Endothelial cell of umbilical vein (primary cell): ENCODE data around the gene CLSTN1. TPM values are rescaled to one million over a fixed set of nuclear protein-coding genes. Genes with fewer than 3 reads are reported as not detected.

Experiments
- BruUV-seq: library from RNA; stranded (reverse); fragments of 400-500 nt; replicated peaks from 2 replicates; lab custom pipeline; 2021; lab: Mats Ljungman, UMichigan
- CTCF ChIA-PET: fragments of 300-600, 350-600 bp; sonication (Branson Sonifier 250); formaldehyde crosslinking; loops from one replicate; lab custom pipeline; 2021; ENCODE audit warnings: antibody characterized with exemption, inconsistent platforms; lab: Charles Lee
- POLR2A ChIA-PET: fragments of 300-600, 350-600 bp; sonication (Branson Sonifier 250); formaldehyde crosslinking; loops from one replicate; lab custom pipeline; 2021; ENCODE audit warnings: antibody characterized with exemption, inconsistent platforms; lab: Charles Lee
- DNase-seq: peaks from one replicate; pipeline ENCODE4 v3.0.0-alpha.2; 2011; ENCODE audit warnings: low read depth, low spot score
- FAIRE-seq: peaks from 2 replicates; lab custom pipeline; 2011; peaks lifted over from hg19 to GRCh38; lab: Jason Lieb, UNC
- H2AFZ ChIP-seq: 2 replicates; pipeline ENCODE4 v1.6.0; 2012; ENCODE audit warnings: low read depth, low read length, control low read depth, inconsistent platforms
- H3K27ac ChIP-seq: 2 replicates; pipeline ENCODE4 v1.5.1; 2011; ENCODE audit warnings: low read depth, mild to moderate bottlenecking, control low read depth, low read length, moderate library complexity; ENCODE audit not compliant: insufficient read depth
- H3K27me3 ChIP-seq, 2 experiments: 2 replicates each; pipeline versions ENCODE4 v1.6.0 to v1.6.1; 2011; ENCODE audit warnings: low read length in 2 of 2, mixed read lengths in 1 of 2; ENCODE audit not compliant: control insufficient read depth in 2 of 2, insufficient read depth in 2 of 2
- H3K36me3 ChIP-seq, 2 experiments: 2 replicates in 1 of 2; 3 replicates in 1 of 2; pipeline ENCODE4 v1.5.1; 2011; ENCODE audit warnings: low read length in 2 of 2, mild to moderate bottlenecking in 1 of 2, moderate library complexity in 1 of 2; ENCODE audit not compliant: control insufficient read depth in 2 of 2, insufficient read depth in 2 of 2; ENCODE audit errors: extremely low read depth in 1 of 2
- H3K4me1 ChIP-seq: 3 replicates; pipeline ENCODE4 v1.5.1; 2011; ENCODE audit warnings: mild to moderate bottlenecking, low read length; ENCODE audit not compliant: control insufficient read depth, insufficient read depth; ENCODE audit errors: extremely low read depth
- H3K4me2 ChIP-seq: 2 replicates; pipeline ENCODE4 v1.6.1; 2011; ENCODE audit warnings: low read length, control low read depth, mixed read lengths; ENCODE audit not compliant: insufficient read depth
- H3K4me3 ChIP-seq, 3 experiments: fragments of 200-600 bp in 1 of 3; sonication (generic), shearing (Covaris generic) in 1 of 3; replicated peaks in 1 of 3; 2 replicates each; pipeline ENCODE4 v1.5.1; 2011 to 2016; ENCODE audit warnings: control low read depth in 3 of 3, low read length in 3 of 3, mild to moderate bottlenecking in 2 of 3, inconsistent platforms in 1 of 3, low read depth in 1 of 3, moderate library complexity in 1 of 3; ENCODE audit not compliant: insufficient read depth in 1 of 3
- H3K79me2 ChIP-seq: 2 replicates; pipeline ENCODE4 v1.6.0; 2012; ENCODE audit warnings: low read length, inconsistent platforms; ENCODE audit not compliant: control insufficient read depth, insufficient read depth
- H3K9ac ChIP-seq: replicated peaks from 2 replicates; pipeline ENCODE3; 2011; ENCODE audit warnings: low read length, control low read depth; ENCODE audit not compliant: insufficient read depth; ENCODE audit errors: extremely low read depth
- H3K9me1 ChIP-seq: replicated peaks from 3 replicates; pipeline ENCODE4 v1.6.0; 2011; ENCODE audit warnings: mild to moderate bottlenecking, low read length; ENCODE audit not compliant: control insufficient read depth, insufficient read depth; ENCODE audit errors: extremely low read depth
- H3K9me3 ChIP-seq: replicated peaks from 2 replicates; pipeline ENCODE4 v1.5.1; 2012; ENCODE audit warnings: low read length, inconsistent platforms; ENCODE audit not compliant: control insufficient read depth, insufficient read depth
- H4K20me1 ChIP-seq: replicated peaks from 2 replicates; pipeline ENCODE3; 2011; ENCODE audit warnings: mild to moderate bottlenecking, low read length; ENCODE audit not compliant: control insufficient read depth, insufficient read depth; ENCODE audit errors: extremely low read depth
- CTCF ChIP-seq, 2 donors: IDR thresholded peaks; 1 replicate in 1 of 2; 2 replicates in 1 of 2; pipeline ENCODE4 v1.5.1; 2011; ENCODE audit warnings: low read length in 2 of 2, mild to moderate bottlenecking in 2 of 2, moderate library complexity in 2 of 2, control low read depth in 1 of 2, inconsistent platforms in 1 of 2, low read depth in 1 of 2; ENCODE audit not compliant: insufficient read depth in 1 of 2; ENCODE audit errors: extremely low read depth in 1 of 2
- EZH2 ChIP-seq: IDR thresholded peaks from 2 replicates; pipeline ENCODE4 v1.6.1; 2012; ENCODE audit warnings: borderline replicate concordance, low read depth, mild to moderate bottlenecking, moderate library complexity, low read length, inconsistent platforms; ENCODE audit not compliant: severe bottlenecking
- FOS ChIP-seq: IDR thresholded peaks from 2 replicates; pipeline ENCODE4 v1.6.1; 2011; ENCODE audit warnings: mild to moderate bottlenecking, low read length, moderate library complexity, borderline replicate concordance; ENCODE audit not compliant: insufficient read depth
- GATA2 ChIP-seq: IDR thresholded peaks from 2 replicates; pipeline ENCODE4 v1.7.0; 2011; ENCODE audit warnings: low read depth, mild to moderate bottlenecking, moderate library complexity, mixed read lengths, low read length; ENCODE audit not compliant: insufficient read length, insufficient read depth
- JUN ChIP-seq: IDR thresholded peaks from 2 replicates; pipeline ENCODE4 v1.6.1; 2011; ENCODE audit warnings: borderline replicate concordance, low read depth; ENCODE audit not compliant: insufficient read length, insufficient read depth
- MAX ChIP-seq: IDR thresholded peaks from 2 replicates; pipeline ENCODE4 v1.6.1; 2011; ENCODE audit not compliant: insufficient read depth, insufficient read length
- MYC ChIP-seq: IDR thresholded peaks from one replicate; pipeline ENCODE4 v1.6.1; 2011; ENCODE audit warnings: mild to moderate bottlenecking, low read depth, low read length
- POLR2A ChIP-seq: IDR thresholded peaks from 2 replicates; pipeline ENCODE4 v1.6.1; 2012; ENCODE audit warnings: low read depth, mild to moderate bottlenecking, control low read depth, low read length
- dilution Hi-C: fragments of 300-500 bp; cut with MboI; formaldehyde crosslinking; loops from one replicate; pipeline ENCODE4 v1.15.0; 2019; ENCODE audit warnings: low sequenced_read_pairs; ENCODE audit not compliant: extremely low pct_ligation_motif_present
- intact Hi-C: fragments of 100-400 bp; cut with micrococcal nuclease; formaldehyde crosslinking; loops from one replicate; pipeline ENCODE4 v1.10.0; 2022
- polyA plus RNA-seq, 4 experiments: library from polyadenylated mRNA; depleted of rRNA in 3 of 4; stranded (reverse) in 3 of 4; unstranded in 1 of 4; fragments of >200 nt; gene quantifications; 2 replicates each; pipeline versions ENCODE4 v1.2.1 to v1.2.3, GENCODE V29; 2011 to 2012; ENCODE audit warnings: missing spikeins in 1 of 4
- total RNA-seq: library from RNA; stranded (reverse); gene quantifications from 2 replicates; pipeline ENCODE4 v1.2.3, GENCODE V29; 2021

Gene CLSTN1
- total and polyA plus RNA-seq, 2 donors (not counting 3 experiments of a cell fraction or from before 2014, with no cell fraction given), result 49.1 to 130 TPM

GRCh38 chr1:9717193-9718005, 106.4 kb downstream of the CLSTN1 start:
- no peaks in the 10 kb centered on the region for H3K36me3 ChIP-seq
- H3K9me1 ChIP-seq, result no peaks in the 10 kb centered on the region
- no peaks in the 10 kb centered on the region for H3K79me2 ChIP-seq
- no peak overlapping the region for H3K27ac ChIP-seq
- H2AFZ ChIP-seq, result peak overlapping the region; percentile 50
- H3K27me3 ChIP-seq, result no peaks in the 10 kb centered on the region
- intact Hi-C loops, result no loop called here
- ChIA-PET POLR2A (no interaction called here), CTCF (interaction anchor here (1.3 to 3.2 kb wide), 3 partner anchors 8 to 102 kb away, joined by 3 to 10 read pairs (median 3); no protein-coding TSS in a partner anchor)
- H3K4me2 ChIP-seq, result no peak overlapping the region
- H4K20me1 ChIP-seq, result no peaks in the 10 kb centered on the region
- no TSS peak for BruUV-seq
- no peak overlapping the region for H3K9ac ChIP-seq
- H3K9me3 ChIP-seq, result no peaks in the 10 kb centered on the region
- H3K4me3 ChIP-seq, result no peak overlapping the region
- H3K4me1 ChIP-seq, result no peaks in the 10 kb centered on the region
- peak; percentile 58 for DNase-seq
- TF ChIP-seq POLR2A (no peak), JUN (no peak), GATA2 (no peak), FOS (no peak), MYC (no peak), EZH2 (no peak), MAX (no peak), CTCF (IDR thresholded peaks at IDR 0.05; ENCODE audit: extremely low read depth in 1 of 2, insufficient read depth in 1 of 2, low read depth in 1 of 2, low read length in 2 of 2) (no peak)
- dilution Hi-C loops, result no loop called here
- no peak for FAIRE-seq
